KMS-11 (cell line): ENCODE data around the gene ADGRF1.

ENCODE experiments used
- H2AFZ ChIP-seq: fragments of 200-600 bp; sonication (generic); 2 replicates; pipeline ENCODE4 v1.6.1; 2016; ENCODE audit warnings: antibody characterized with exemption, mixed run types, low read depth
- H3K27ac ChIP-seq: fragments of 200-600 bp; sonication (generic); 2 replicates; pipeline ENCODE4 v1.6.1; 2016; ENCODE audit warnings: mild to moderate bottlenecking, mixed run types
- H3K27me3 ChIP-seq: fragments of 200-600 bp; sonication (generic); 2 replicates; pipeline ENCODE4 v1.6.1; 2017; ENCODE audit warnings: mild to moderate bottlenecking, low read depth, mixed run types, moderate library complexity; ENCODE audit not compliant: insufficient read depth
- H3K36me3 ChIP-seq: fragments of 200-600 bp; sonication (generic); 2 replicates; pipeline ENCODE4 v1.6.1; 2017; ENCODE audit warnings: mild to moderate bottlenecking, mixed run types; ENCODE audit not compliant: insufficient read depth
- H3K4me1 ChIP-seq: fragments of 200-600 bp; sonication (generic); 2 replicates; pipeline ENCODE4 v1.6.1; 2016; ENCODE audit warnings: mild to moderate bottlenecking, low read depth, mixed run types; ENCODE audit not compliant: poor library complexity, severe bottlenecking
- H3K4me2 ChIP-seq: fragments of 200-600 bp; sonication (generic); 2 replicates; pipeline ENCODE4 v1.7.0; 2016; ENCODE audit warnings: mild to moderate bottlenecking, mixed run types
- H3K4me3 ChIP-seq: fragments of 200-600 bp; sonication (generic); IDR thresholded peaks from 2 replicates; pipeline ENCODE4 v1.6.1; 2017; ENCODE audit warnings: low read depth, low read length, mixed read lengths; ENCODE audit not compliant: insufficient read depth
- H3K79me2 ChIP-seq: fragments of 200-600 bp; sonication (generic); 2 replicates; pipeline ENCODE4 v1.6.1; 2016; ENCODE audit warnings: low read depth, mixed run types; ENCODE audit not compliant: insufficient read depth
- H3K9ac ChIP-seq: fragments of 200-600 bp; sonication (generic); 2 replicates; pipeline ENCODE4 v1.6.1; 2016; ENCODE audit warnings: mild to moderate bottlenecking, mixed run types
- H4K20me1 ChIP-seq: fragments of 200-600 bp; sonication (generic); 2 replicates; pipeline ENCODE4 v1.6.1; 2016; ENCODE audit warnings: mild to moderate bottlenecking, mixed run types; ENCODE audit not compliant: insufficient read depth
- CTCF ChIP-seq: fragments of 200-600 bp; sonication (generic); conservative IDR thresholded peaks from 2 replicates; pipeline ENCODE4 v1.6.1; 2017; ENCODE audit warnings: low read depth, mild to moderate bottlenecking, antibody characterized with exemption, low read length, moderate library complexity, mixed read lengths

Gene ADGRF1

GRCh38 chr6:47031656-47032055 lies 10.5 kb downstream of the ADGRF1 start:
- H2AFZ ChIP-seq: no peak overlapping the region
- H3K4me2 ChIP-seq: no peak overlapping the region
- no peaks in the 10 kb centered on the region for H3K27me3 ChIP-seq
- H3K27ac ChIP-seq: no peak overlapping the region
- no peaks in the 10 kb centered on the region for H3K79me2 ChIP-seq
- H3K36me3 ChIP-seq: no peaks in the 10 kb centered on the region
- no peaks in the 10 kb centered on the region for H4K20me1 ChIP-seq
- no peak for TF ChIP-seq CTCF
- no peak overlapping the region for H3K9ac ChIP-seq
- H3K4me3 ChIP-seq: no peak overlapping the region
- H3K4me1 ChIP-seq: no peaks in the 10 kb centered on the region

- H3K27ac ChIP-seq: no peak overlapping the region
- TF ChIP-seq CTCF: no peak
- no peaks in the 10 kb centered on the region for H3K4me1 ChIP-seq
- H3K36me3 ChIP-seq: no peaks in the 10 kb centered on the region
- H3K27me3 ChIP-seq: no peaks in the 10 kb centered on the region
- H4K20me1 ChIP-seq: no peaks in the 10 kb centered on the region
- no peak overlapping the region for H3K9ac ChIP-seq
- no peak overlapping the region for H3K4me3 ChIP-seq
- no peak overlapping the region for H2AFZ ChIP-seq
- no peak overlapping the region for H3K4me2 ChIP-seq
- H3K79me2 ChIP-seq: no peaks in the 10 kb centered on the region
Observed at GRCh38 chr6:47029865-47030561, 12.1 kb downstream of the ADGRF1 start.

GRCh38 chr6:47028835-47029360 lies 13.2 kb downstream of the ADGRF1 start:
- Histone ChIP-seq H3K4me2 (no peak overlapping the region), H3K27me3 (no peaks in the 10 kb centered on the region), H3K4me3 (no peak overlapping the region), H3K79me2 (no peaks in the 10 kb centered on the region), H3K4me1 (no peaks in the 10 kb centered on the region), H4K20me1 (no peaks in the 10 kb centered on the region), H3K27ac (no peak overlapping the region), H3K36me3 (no peaks in the 10 kb centered on the region), H2AFZ (no peak overlapping the region), H3K9ac (no peak overlapping the region)
- no peak for TF ChIP-seq CTCF

- no peak for TF ChIP-seq CTCF
- Histone ChIP-seq H3K4me1 (no peaks in the 10 kb centered on the region), H3K36me3 (no peaks in the 10 kb centered on the region), H3K27me3 (no peaks in the 10 kb centered on the region), H4K20me1 (no peaks in the 10 kb centered on the region), H3K4me3 (no peak overlapping the region), H3K79me2 (no peaks in the 10 kb centered on the region), H3K27ac (no peak overlapping the region), H3K9ac (no peak overlapping the region), H3K4me2 (no peak overlapping the region), H2AFZ (no peak overlapping the region)
Observed at GRCh38 chr6:47027315-47027714, 14.8 kb downstream of the ADGRF1 start.
